ENCODE results near the gene PIM1.
A peak's percentile ranks its signal among the peaks of the same experiment; 100 is the strongest.
"Not testable (repeated sequence)": the region's sequence is repeated elsewhere in the genome, so short reads cannot be mapped to it uniquely, and the experiment has no call there.

PIM1 gene

GRCh38 chr6:37190159-37190535, 20.2 kb downstream of the PIM1 start:
- DNase-seq: no peak

GRCh38 chr6:37192666-37193065, 22.7 kb downstream of the PIM1 start:
- no peak for DNase-seq

GRCh38 chr6:37194886-37195285, 24.9 kb downstream of the PIM1 start:
- not testable (repeated sequence) for DNase-seq

DNA sequence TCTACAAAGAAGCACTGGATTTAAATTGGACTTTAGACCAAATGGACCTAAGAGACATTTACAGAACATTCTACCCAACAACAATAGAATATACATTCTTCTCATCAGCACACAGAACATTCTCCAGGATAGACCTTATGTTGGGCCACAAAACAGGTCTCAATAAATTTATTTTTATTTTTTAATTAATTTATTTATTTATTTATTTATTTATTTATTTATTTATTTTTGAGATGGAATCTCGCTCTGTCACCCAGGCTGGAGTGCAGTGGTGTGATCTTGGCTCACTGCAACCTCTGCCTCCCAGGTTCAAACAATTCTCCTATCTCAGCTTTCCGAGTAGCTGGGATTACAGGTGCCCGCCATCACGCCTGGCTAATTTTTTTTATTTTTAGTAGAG, 26.5 kb downstream of the PIM1 start:
- not testable (repeated sequence) for DNase-seq

DNA sequence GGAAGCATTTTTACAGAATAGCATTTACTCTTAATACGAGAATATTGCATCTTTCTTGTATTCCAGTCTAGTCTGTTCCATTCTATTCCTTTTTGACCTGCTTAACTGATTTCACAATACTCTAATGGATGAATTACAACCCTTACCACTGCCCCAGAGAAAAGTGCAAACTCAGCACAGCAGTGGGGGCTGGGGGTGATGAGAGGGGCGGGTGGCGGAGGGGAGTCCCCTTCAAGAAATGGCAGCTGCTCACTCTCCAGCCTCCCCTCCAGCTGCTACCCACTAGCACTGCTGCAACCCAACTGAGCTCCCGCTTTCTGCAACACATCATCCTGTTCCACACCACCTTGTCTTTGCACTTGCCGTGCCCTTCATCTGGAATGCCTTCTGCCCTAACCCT, 30.1 kb downstream of the PIM1 start:
- DNase-seq: no peak

DNA sequence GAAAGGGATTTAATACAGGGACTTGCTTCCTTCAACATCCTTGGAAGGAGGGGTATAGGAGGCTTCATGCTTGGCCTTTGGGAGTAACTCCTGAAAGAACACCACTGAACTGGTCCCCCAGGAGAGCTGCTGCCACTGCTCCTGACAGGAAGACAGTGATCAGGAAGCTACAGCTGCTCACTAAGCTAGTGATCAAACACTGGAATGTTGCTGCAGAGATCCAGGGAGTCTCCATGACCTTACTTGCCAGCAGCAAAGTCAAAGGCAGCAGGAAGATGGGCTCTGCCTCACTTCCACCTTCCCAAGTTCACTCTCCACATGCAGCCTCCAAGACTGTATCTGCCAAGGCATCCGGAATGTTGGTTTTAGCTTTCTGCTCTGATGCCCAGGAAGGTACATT, 31.8 kb downstream of the PIM1 start:
- no peak for DNase-seq

GRCh38 chr6:37202788-37203491, 33.0 kb downstream of the PIM1 start:
- no peak for DNase-seq

- no peak for DNase-seq
Measured at GRCh38 chr6:37204014-37204751, 34.2 kb downstream of the PIM1 start.

GRCh38 chr6:37205175-37205996, 35.4 kb downstream of the PIM1 start:
- no peak for DNase-seq

DNA sequence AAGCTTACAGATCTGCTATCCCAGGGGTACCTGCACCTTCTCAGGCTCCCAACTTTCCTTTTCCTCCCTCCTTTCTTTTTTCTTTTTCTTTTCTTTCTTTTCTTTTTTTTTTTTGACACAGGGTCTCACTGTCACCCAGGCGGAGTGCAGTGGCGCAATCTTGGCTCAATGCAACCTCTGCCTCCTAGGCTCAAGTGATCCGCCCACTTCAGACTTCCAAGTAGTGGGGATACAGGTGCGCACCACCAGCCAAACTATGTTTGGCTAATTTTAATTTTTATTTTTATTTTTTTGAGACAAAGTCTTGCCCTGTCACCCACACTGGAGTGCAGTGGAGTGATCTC, 36.0 kb downstream of the PIM1 start:
- no peak for DNase-seq

GRCh38 chr6:37206622-37207021, 36.7 kb downstream of the PIM1 start:
- DNase-seq: no peak

DNA sequence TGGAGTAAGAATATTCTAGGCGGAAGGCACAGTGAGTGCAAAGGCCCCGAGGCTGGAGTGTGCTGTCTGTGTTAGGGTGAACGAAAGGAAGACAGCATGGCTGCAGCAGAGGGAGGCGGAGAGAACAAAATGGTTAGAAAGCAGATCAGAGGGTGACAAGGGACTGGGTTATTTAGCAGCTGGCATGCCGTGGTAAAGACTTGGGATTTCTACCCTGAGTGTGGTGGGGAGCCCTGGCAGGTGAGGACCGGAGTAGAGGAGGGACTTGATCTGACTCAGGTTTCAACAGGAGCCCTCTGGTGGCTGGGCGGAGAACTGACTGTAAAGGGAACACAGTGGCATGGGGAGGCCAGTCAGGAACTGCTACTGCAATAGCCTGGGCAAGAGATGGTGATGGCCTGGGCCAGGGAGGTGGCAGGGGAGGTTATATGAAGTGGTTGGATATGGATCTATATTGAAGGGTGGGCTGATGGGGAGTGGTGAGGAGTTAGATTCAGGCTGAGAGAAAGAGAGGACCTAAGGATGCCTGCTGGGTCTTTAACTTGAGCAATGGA, 38.0 kb downstream of the PIM1 start:
- DNase-seq: peak; percentile 74

GRCh38 chr6:37208793-37209192, 38.8 kb downstream of the PIM1 start:
- DNase-seq: no peak

DNA sequence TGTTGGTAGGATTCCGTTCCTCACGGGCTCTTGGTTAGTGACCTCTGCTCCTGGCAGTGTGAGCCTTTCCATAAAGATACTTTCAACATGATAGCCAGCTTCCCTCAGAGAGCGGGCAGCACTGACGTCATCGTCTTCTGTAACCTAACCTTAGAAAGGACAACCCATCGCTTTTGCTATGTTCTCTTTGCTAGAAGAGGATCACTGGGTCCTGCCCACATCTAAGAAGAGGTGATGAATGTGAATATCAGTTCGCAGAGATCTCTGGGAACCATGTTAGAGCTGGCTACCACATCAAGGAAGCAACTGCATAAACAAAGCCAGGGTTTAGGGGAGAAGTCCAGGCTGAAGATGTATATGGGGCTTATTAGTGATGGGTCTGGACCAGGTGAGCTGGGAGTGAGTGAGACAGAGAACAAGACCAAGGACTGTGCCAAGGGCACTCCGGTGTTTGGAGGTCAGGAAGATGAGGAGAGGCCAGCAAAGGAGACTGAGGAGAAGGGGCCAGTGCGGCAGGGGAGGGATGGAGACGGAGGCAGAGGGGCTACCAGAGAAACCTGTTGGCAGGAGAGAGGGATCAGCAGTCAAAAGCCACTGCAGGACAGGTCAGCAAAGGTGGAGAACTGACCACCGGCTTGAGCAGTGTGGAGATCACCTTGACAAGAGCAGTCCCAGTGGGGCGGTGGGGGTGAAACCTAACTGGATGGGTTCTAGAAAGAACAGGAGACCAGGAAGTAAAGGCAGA, 39.7 kb downstream of the PIM1 start:
- no peak for DNase-seq

GRCh38 chr6:37210313-37210968, 40.5 kb downstream of the PIM1 start:
- peak; percentile 79 for DNase-seq

DNA sequence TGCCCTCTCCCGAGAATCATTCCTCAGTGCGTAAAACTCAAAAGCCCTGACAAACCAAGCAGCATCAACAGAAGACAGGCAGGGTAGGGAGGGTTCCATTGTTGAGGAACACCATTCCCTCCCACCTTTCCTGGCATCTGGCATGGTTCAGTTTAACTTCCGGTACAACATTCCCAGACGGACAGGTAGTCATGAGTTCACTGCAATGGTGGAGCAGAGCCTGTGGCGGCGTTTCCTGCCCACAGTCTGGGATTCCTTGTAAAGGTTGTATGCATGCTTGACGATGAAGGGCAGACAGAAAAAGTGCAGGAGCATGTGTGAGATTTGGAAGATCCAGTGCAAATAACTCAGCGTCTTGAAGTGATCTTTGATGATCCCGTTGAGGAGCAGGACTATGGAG, 42.3 kb downstream of the PIM1 start:
- DNase-seq: no peak

GRCh38 chr6:37218061-37218460, 48.1 kb downstream of the PIM1 start:
- DNase-seq: no peak

- no peak for DNase-seq
Measured at GRCh38 chr6:37218511-37218910, 48.6 kb downstream of the PIM1 start.

- no peak for DNase-seq
Measured at GRCh38 chr6:37221585-37222124, 51.7 kb downstream of the PIM1 start.

GRCh38 chr6:37222125-37222967, 52.4 kb downstream of the PIM1 start:
- DNase-seq: peak; percentile 83

- no peak for DNase-seq
Measured at GRCh38 chr6:37222992-37223391, 53.0 kb downstream of the PIM1 start.

Measured in fibroblast of skin of back (primary cell).